Stimulated activated memory B cell treated with anti-CD40 and anti-IgM and Interleukin-4, amounts not matched to agents 10 μg/mL and 1 μg/mL and 100 μg/mL, for 72 hours (primary cell): Measurements from ENCODE around the gene BBS9.

Experiments
- ATAC-seq: fragments of 150-1000 bp; cut with Tn5 transposase; 2 replicates; pipeline ENCODE4 v1.10.0; 2021
- H3K27ac Mint-ChIP-seq: one replicate; pipeline ENCODE4 v1.8.0; 2022; ENCODE audit warnings: mild to moderate bottlenecking, mixed read lengths
- H3K27me3 Mint-ChIP-seq: one replicate; pipeline ENCODE4 v1.8.0; 2022; ENCODE audit warnings: mixed read lengths
- H3K36me3 Mint-ChIP-seq: one replicate; pipeline ENCODE4 v1.8.0; 2022; ENCODE audit warnings: mixed read lengths
- H3K4me1 Mint-ChIP-seq: one replicate; pipeline ENCODE4 v1.8.0; 2022; ENCODE audit warnings: mixed read lengths
- H3K4me3 Mint-ChIP-seq: one replicate; pipeline ENCODE4 v1.8.0; 2022; ENCODE audit warnings: mild to moderate bottlenecking, moderate library complexity, mixed read lengths
- H3K9me3 Mint-ChIP-seq: one replicate; pipeline ENCODE4 v1.8.0; 2022; ENCODE audit warnings: mixed read lengths

The BBS9 gene

GRCh38 chr7:33108554-33109004, 20.8 kb upstream of the BBS9 start:
- peak; percentile 28 for ATAC-seq
- Mint-ChIP-seq H3K36me3 (peaks cover 7% of the 10 kb centered on the region), H3K4me1 (peaks cover 47% of the 10 kb centered on the region), H3K9me3 (no peaks in the 10 kb centered on the region), H3K27ac (peak overlapping the region; percentile 93), H3K4me3 (peak overlapping the region; percentile 92), H3K27me3 (no peaks in the 10 kb centered on the region)

- Mint-ChIP-seq H3K4me1 (peaks cover 41% of the 10 kb centered on the region), H3K9me3 (no peaks in the 10 kb centered on the region), H3K27ac (peak within 1 kb of the TSS; percentile 93), H3K36me3 (peaks cover 1% of the 10 kb centered on the region), H3K27me3 (no peaks in the 10 kb centered on the region), H3K4me3 (peak within 1 kb of the TSS; percentile 92)
- peak; percentile 94 for ATAC-seq
These were observed 20.2 kb upstream of the BBS9 start, which contains the start of gene RP9 for GRCh38 chr7:33109005-33109757. TSS of gene RP9 (minus strand) at chr7:33109404. CDS start at chr7:33109372, 32 bp downstream.

DNA sequence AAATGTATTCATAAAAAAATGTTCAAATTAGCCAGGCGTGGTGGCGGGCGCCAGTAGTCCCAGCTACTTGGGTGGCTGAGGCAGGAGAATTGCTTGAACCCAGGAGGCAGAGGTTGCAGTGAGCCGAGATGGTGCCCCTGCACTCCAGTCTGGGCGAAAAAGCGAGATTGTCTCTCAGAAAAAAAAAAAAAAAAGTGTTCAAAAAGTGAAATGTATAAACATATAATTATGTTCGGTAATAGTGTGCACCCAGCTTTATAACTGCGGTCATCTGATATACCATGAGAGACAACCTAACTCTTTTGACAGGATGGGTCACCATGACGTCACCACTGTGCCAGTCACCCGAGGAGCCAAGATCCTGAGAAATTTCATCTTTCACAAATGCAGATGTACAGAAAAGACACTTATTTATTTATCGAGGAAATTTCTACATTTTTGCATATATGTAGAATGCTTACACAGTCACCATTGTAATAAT, 19.6 kb upstream of the BBS9 start:
- Mint-ChIP-seq H3K27me3 (no peaks in the 10 kb centered on the region), H3K27ac (peak overlapping the region; percentile 93), H3K4me3 (peak overlapping the region; percentile 74), H3K9me3 (no peaks in the 10 kb centered on the region), H3K4me1 (peaks cover 36% of the 10 kb centered on the region), H3K36me3 (no peaks in the 10 kb centered on the region)
- ATAC-seq = no peak

DNA sequence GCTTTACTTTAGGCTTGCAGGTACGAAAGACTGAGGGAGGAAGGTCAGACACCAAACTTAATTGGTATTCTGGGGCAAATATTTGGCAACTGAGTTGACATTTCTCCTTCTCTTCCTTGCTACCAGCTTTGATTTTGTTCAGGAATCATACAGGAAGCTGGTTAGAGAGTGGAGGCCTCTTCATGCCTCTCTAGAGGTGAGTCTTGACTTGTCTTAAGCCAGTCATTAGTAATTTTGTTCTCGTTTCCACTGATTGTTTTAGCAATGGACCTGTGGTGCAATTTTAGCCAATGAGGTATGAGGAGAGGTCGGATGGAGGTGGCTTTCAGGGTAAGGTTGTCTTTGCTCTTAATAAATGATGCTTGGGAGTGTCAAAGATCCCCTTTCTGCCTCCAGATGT, 17.8 kb upstream of the BBS9 start:
- no peak overlapping the region for H3K27ac Mint-ChIP-seq
- no peak for ATAC-seq
- H3K4me1 Mint-ChIP-seq = peaks cover 19% of the 10 kb centered on the region
- H3K27me3 Mint-ChIP-seq = no peaks in the 10 kb centered on the region
- H3K36me3 Mint-ChIP-seq = no peaks in the 10 kb centered on the region
- H3K9me3 Mint-ChIP-seq = no peaks in the 10 kb centered on the region
- H3K4me3 Mint-ChIP-seq = no peak overlapping the region

GRCh38 chr7:33114976-33115375, 14.4 kb upstream of the BBS9 start:
- H3K9me3 Mint-ChIP-seq = peaks cover 5% of the 10 kb centered on the region
- H3K4me1 Mint-ChIP-seq = no peaks in the 10 kb centered on the region
- H3K36me3 Mint-ChIP-seq = peaks cover 13% of the 10 kb centered on the region
- no peak for ATAC-seq
- peaks cover 13% of the 10 kb centered on the region for H3K27me3 Mint-ChIP-seq
- H3K4me3 Mint-ChIP-seq = no peak overlapping the region
- no peak overlapping the region for H3K27ac Mint-ChIP-seq

GRCh38 chr7:33118383-33118782, 11.0 kb upstream of the BBS9 start:
- no peaks in the 10 kb centered on the region for H3K4me1 Mint-ChIP-seq
- H3K27ac Mint-ChIP-seq = no peak overlapping the region
- H3K27me3 Mint-ChIP-seq = peaks cover 31% of the 10 kb centered on the region
- ATAC-seq = no peak
- peaks cover 5% of the 10 kb centered on the region for H3K9me3 Mint-ChIP-seq
- no peak overlapping the region for H3K4me3 Mint-ChIP-seq
- H3K36me3 Mint-ChIP-seq = peaks cover 13% of the 10 kb centered on the region

- Mint-ChIP-seq H3K27me3 (peaks cover 3% of the 10 kb centered on the region), H3K4me1 (peaks cover 16% of the 10 kb centered on the region), H3K4me3 (no peak overlapping the region), H3K36me3 (no peaks in the 10 kb centered on the region), H3K27ac (no peak overlapping the region), H3K9me3 (no peaks in the 10 kb centered on the region)
- no peak for ATAC-seq
These were observed 2.3 kb upstream of the BBS9 start for GRCh38 chr7:33127085-33127484.

DNA sequence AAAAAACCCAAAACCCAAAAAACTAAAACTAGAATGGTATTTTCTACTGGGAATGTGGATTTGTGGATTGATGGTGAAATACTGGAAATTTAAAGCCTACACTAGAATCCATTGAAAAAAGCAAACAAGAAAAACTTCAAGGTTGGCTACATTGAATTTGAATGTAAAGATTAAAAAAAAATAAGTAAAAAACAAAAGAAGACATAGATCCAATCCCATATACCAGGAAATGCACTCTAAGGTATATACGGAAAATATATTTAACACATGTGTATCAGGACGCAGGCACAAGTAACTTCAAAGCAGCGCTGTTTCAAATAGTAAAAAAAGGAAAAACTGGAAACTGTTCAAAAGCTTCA, 754 bp upstream of the BBS9 start:
- Mint-ChIP-seq H3K27me3 (no peaks in the 10 kb centered on the region), H3K36me3 (peaks cover 4% of the 10 kb centered on the region), H3K9me3 (no peaks in the 10 kb centered on the region), H3K27ac (peak overlapping the region; percentile 79), H3K4me1 (peaks cover 22% of the 10 kb centered on the region), H3K4me3 (peak overlapping the region; percentile 91)
- no peak for ATAC-seq

DNA sequence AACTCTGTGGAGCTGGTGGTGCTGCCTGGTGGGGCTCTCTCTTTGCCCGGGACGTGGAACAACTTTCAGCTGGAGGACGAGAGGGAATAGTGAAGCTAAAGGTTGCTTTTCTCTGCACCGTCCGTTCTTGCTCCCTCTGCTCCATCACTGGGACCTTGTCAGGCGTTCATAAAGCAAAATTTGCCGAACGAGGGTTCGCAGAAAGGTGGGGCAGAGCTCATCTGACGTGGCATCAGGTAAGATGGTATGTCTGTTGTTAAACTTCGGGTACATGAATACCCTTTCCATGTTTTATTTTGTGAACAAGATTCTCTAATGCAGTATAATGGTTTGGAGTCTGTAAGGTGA, 416 bp downstream of the BBS9 start:
- no peaks in the 10 kb centered on the region for H3K27me3 Mint-ChIP-seq

DNA sequence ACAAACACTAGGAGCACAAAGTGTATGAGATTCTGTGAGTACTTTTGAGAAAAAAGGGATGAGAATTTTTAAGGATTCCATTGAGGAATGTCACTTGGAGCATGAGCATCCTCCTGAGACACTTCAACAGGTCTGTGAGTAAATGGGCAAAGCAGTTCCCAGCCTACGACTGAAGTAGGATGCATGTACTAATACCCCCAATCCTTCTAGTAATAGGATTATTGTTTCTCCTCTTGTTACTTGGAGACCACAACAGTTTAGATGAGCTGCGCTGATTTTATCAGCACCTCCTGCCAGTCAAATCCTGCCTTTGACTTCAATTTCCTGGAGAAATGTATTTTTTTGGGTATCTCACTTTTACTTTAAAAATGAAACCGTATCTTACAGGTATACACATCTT, 820 bp downstream of the BBS9 start:
- no peak for ATAC-seq
- H3K36me3 Mint-ChIP-seq = peaks cover 10% of the 10 kb centered on the region
- H3K4me3 Mint-ChIP-seq = peak overlapping the region; percentile 91
- H3K27ac Mint-ChIP-seq = peak overlapping the region; percentile 79
- H3K27me3 Mint-ChIP-seq = no peaks in the 10 kb centered on the region
- peaks cover 22% of the 10 kb centered on the region for H3K4me1 Mint-ChIP-seq
- no peaks in the 10 kb centered on the region for H3K9me3 Mint-ChIP-seq

More for the DNA sequence above, 416 bp downstream of the BBS9 start:
- Mint-ChIP-seq H3K36me3 (peaks cover 6% of the 10 kb centered on the region), H3K27ac (peak overlapping the region; percentile 79), H3K4me3 (peak overlapping the region; percentile 91), H3K9me3 (no peaks in the 10 kb centered on the region), H3K4me1 (peaks cover 22% of the 10 kb centered on the region)
- no peak for ATAC-seq

- no peak overlapping the region for H3K27ac Mint-ChIP-seq
- peaks cover 6% of the 10 kb centered on the region for H3K4me1 Mint-ChIP-seq
- H3K36me3 Mint-ChIP-seq = peaks cover 31% of the 10 kb centered on the region
- H3K4me3 Mint-ChIP-seq = no peak overlapping the region
- peaks cover 8% of the 10 kb centered on the region for H3K9me3 Mint-ChIP-seq
- no peaks in the 10 kb centered on the region for H3K27me3 Mint-ChIP-seq
- no peak for ATAC-seq
These were observed 7.7 kb downstream of the BBS9 start for GRCh38 chr7:33137103-33137502.

DNA sequence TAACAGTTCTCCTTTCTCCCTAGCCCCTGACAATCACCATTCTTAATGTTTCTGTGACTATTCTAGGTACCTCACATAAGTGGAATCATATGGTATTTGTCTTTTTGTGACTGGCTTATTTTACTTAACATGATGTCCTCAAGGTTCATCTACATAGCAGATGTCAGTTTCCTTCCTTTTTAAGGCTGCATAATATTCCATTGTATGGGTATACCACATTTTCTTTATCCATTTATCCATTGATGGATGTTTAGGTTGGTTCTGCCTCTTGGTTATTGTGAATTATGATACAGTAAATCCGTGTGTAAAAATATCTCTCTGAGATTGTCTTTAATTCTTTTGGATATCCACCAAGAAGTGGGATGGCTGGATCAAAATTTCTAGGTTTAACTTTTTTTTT, 13.2 kb downstream of the BBS9 start:
- peaks cover 5% of the 10 kb centered on the region for H3K9me3 Mint-ChIP-seq
- peaks cover 5% of the 10 kb centered on the region for H3K4me1 Mint-ChIP-seq
- H3K4me3 Mint-ChIP-seq = no peak overlapping the region
- no peaks in the 10 kb centered on the region for H3K27me3 Mint-ChIP-seq
- no peak for ATAC-seq
- peaks cover 26% of the 10 kb centered on the region for H3K36me3 Mint-ChIP-seq
- H3K27ac Mint-ChIP-seq = no peak overlapping the region

DNA sequence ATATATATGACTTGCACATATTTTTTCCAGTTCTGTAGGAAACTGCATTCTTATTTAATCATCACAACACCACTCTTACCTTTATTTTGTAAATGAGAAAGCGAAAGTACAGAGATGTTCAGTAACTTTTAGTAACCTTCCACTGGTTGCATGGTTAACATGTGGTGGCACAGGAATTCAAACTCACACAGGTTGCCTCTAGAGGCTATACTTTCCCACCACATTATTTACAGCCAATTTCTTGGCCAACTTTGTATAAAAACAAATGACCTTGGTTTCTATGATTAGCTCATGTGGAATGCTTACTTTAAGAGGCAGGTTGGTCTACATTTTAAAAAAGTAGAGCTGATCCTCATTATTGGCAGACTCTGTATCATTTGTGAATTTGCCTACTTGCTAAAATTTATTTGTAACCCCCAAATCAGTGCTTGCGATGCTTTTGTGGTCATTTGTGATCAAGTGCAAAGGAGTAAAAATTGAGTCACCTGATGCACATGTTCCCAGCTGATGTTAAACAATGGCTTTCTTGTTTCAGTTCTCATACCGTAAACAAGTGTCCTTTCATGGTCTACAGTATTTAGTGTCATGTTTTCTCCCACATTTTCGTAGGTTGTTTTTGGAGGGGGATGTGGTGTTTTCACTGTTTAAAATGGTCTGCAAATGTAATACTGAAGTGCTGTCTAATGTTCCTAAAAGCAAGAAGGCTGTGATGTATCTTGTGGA, 14.8 kb downstream of the BBS9 start:
- H3K27me3 Mint-ChIP-seq = no peaks in the 10 kb centered on the region
- no peak overlapping the region for H3K27ac Mint-ChIP-seq
- peaks cover 33% of the 10 kb centered on the region for H3K36me3 Mint-ChIP-seq
- H3K9me3 Mint-ChIP-seq = peaks cover 5% of the 10 kb centered on the region
- H3K4me3 Mint-ChIP-seq = no peak overlapping the region
- ATAC-seq = no peak
- H3K4me1 Mint-ChIP-seq = peaks cover 5% of the 10 kb centered on the region

DNA sequence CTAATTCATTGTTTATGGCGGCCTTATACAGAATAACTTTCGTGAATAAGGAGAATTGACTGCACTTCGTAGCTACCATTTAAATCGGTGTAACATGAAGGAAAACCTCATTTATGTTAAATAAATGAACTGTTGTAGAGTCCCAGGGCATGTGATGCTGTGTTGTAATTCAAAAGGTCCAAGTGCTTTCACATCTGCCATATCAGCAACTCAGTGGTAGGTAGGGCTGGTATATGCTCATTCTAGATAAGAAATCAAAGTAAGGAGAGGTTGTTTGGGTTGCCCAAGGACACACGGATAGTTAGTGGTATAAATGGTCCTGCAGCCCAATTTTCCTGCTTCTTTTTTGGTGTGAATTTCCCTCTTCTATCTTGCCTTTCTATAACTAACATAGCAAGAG, 15.8 kb downstream of the BBS9 start:
- Mint-ChIP-seq H3K27me3 (no peaks in the 10 kb centered on the region), H3K4me1 (peaks cover 5% of the 10 kb centered on the region), H3K36me3 (peaks cover 31% of the 10 kb centered on the region), H3K4me3 (no peak overlapping the region), H3K27ac (no peak overlapping the region), H3K9me3 (peaks cover 4% of the 10 kb centered on the region)
- ATAC-seq = no peak

DNA sequence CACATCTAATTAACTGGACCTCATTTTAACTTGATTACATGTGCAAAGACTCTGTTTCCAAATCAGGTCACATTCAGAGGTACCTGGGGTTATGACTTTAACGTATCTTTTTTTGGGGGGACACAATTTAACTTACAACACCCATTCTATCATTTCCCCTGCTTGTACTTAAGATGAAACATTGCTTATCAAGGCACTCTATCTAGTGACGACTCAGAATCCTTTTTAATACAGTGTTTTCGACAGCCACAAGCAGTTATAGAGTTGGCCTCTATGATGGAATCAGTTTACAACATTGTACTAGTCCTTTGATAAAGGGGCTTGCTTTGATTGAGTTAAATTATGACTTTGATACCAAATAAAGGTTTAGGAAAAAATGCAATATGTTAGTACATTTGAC, 22.7 kb downstream of the BBS9 start:
- Mint-ChIP-seq H3K9me3 (no peaks in the 10 kb centered on the region), H3K4me1 (peaks cover 9% of the 10 kb centered on the region), H3K36me3 (peaks cover 29% of the 10 kb centered on the region), H3K27ac (no peak overlapping the region), H3K4me3 (no peak overlapping the region), H3K27me3 (no peaks in the 10 kb centered on the region)
- no peak for ATAC-seq

DNA sequence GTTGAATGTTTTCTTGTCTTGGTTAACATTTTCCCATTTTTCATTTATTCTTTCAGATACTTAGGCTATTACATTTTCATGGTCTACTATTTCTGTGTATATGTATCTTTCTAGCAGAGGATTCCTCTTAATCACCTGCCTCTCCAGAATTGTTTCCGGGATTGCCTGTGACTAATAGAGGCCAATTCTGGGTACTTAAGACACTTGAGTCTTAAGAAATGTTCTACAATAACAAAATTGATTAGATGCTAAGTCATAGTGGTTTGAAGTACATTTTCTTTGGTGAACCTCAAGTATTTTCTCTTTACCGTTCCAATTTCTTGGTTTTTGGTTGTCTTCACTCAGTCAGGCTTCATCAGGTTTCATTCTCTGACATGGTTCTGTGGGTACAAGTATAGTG, 26.4 kb downstream of the BBS9 start:
- Mint-ChIP-seq H3K4me1 (peaks cover 13% of the 10 kb centered on the region), H3K27ac (no peak overlapping the region), H3K9me3 (no peaks in the 10 kb centered on the region), H3K4me3 (no peak overlapping the region), H3K27me3 (no peaks in the 10 kb centered on the region), H3K36me3 (peaks cover 30% of the 10 kb centered on the region)
- no peak for ATAC-seq
